ENCODE data around the gene CHIT1. TPM values are rescaled to one million over a fixed set of nuclear protein-coding genes. Genes with fewer than 3 reads are reported as not detected.

Gene CHIT1
- total and polyA plus RNA-seq, 7 donors, result 0.04 to 0.27 (median 0.09) TPM; not detected in 3

DNA sequence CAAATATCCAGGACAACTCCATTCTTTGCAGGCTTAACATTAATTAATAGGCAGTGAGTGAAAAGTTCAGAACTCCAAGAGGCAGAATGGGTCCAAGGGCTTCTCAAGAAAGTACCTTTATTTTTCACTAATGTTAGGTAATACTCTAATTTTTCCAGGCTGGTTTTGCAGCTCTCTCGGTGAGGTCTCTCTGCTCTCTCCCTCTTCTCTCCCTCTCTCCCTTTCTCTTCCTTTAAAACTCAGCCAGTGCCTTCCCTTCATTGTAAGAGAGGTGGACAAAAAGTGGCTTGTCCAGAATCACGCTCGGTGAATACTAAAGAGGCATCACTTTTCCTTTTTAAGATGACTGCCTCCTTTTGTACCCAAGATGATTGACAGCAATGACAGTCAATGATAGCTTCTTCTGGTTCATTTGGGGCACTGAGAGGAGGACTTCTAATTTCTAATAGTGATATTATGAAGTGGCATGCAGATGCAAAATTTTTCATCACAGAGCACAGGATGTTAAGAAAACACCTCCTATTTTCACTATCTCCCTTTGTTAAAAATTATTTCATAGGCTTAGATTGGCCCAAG, 41.7 kb downstream of the CHIT1 start:
- peaks cover 19% of the 10 kb centered on the region for H3K4me1 ChIP-seq
- WGBS, 3 donors, result 75 to 98% (median 86%) methylated on average over 3 of the region's 3 CpGs
- H3K36me3 ChIP-seq (ENCODE audit: insufficient read depth in 1 of 2, low read depth in 1 of 2), result no peaks in the 10 kb centered on the region
- DNase-seq, result no peak
- no peak for ATAC-seq
- no peak overlapping the region for H3K27ac ChIP-seq
- no peaks in the 10 kb centered on the region for H3K9me3 ChIP-seq
- H3K27me3 ChIP-seq (ENCODE audit: insufficient read depth in 3 of 3, low read length in 2 of 3), result no peaks in the 10 kb centered on the region
- intact Hi-C loops (cut with DNase I), result no loop called here
- no peak for TF ChIP-seq CTCF (IDR thresholded peaks at IDR 0.05)
- no peak overlapping the region for H3K4me3 ChIP-seq

- H3K36me3 ChIP-seq (ENCODE audit: insufficient read depth in 1 of 2, low read depth in 1 of 2), result no peaks in the 10 kb centered on the region
- no peak for TF ChIP-seq CTCF (IDR thresholded peaks at IDR 0.05)
- WGBS, 3 donors, result 53 to 62% (median 57%) methylated on average over 7 of the region's 7 CpGs
- H3K4me3 ChIP-seq, result no peak overlapping the region
- ATAC-seq, result peak in 1 of 4 donors; percentile 12
- no peaks in the 10 kb centered on the region for H3K27me3 ChIP-seq (ENCODE audit: insufficient read depth in 3 of 3, low read length in 2 of 3)
- no peak overlapping the region for H3K27ac ChIP-seq
- no peaks in the 10 kb centered on the region for H3K9me3 ChIP-seq
- intact Hi-C loops (cut with DNase I), result no loop called here
- DNase-seq, result no peak
- H3K4me1 ChIP-seq, result peaks cover 19% of the 10 kb centered on the region
These were observed 42.2 kb downstream of the CHIT1 start for GRCh38 chr1:203187304-203187685.

DNA sequence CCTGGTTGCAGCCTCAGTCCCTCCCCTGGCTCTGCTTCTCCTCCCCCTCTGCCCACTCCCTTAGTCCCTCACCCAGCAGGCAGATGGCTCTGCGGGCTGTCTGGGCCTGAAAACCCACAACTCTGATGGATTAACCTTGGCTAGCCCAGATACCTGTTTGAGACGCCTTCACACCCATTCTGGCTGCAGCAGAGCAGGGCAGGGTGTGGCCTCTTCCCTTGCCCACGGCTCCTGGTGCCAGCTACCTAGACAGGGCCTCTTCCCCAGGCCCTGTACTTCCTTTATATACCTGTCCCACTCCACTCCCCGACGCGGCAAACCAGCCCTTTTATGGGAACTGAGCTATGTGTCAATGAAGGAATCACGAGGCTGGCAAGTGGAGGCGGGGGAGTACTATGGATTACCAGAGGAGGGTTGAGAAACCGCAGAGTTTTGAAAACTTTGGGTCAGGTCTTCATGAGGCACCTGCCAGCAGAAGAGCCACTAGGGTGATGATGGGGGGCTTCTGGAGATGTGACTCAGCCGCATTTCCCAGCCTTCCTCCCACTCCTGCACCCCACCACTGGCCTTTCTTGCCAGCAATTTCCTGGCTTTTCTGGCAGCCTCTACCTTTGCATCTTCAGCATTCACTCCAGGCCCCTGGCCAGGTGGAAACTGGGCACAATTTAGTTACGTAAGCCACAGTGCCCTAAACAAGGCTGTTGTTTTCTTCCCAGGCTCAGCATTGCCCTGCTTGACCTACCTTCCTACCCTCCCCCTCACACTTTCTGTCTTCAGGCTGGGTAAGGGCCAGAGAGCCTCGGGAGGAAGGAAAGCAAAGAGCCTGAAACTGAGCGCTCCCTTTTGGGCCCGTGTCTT, 42.8 kb downstream of the CHIT1 start, which contains the start of gene CHI3L1:
TSS of gene CHI3L1 (minus strand) at position 259 of the 858 bp plus-strand sequence. CDS start at position 178, 81 bp downstream.
- no peaks in the 10 kb centered on the region for H3K27me3 ChIP-seq (ENCODE audit: insufficient read depth in 3 of 3, low read length in 2 of 3)
- H3K4me1 ChIP-seq, result peaks cover 19% of the 10 kb centered on the region
- DNase-seq (no peak), ATAC-seq (peak; percentile 52 to 70 (median 62))
- WGBS, 3 donors, result 44 to 51% (median 50%) methylated on average over 14 of the region's 14 CpGs
- peak within 1 kb of the TSS; percentile 2 for H3K4me3 ChIP-seq
- peak within 1 kb of the TSS; percentile 41 for H3K27ac ChIP-seq
- no peak for TF ChIP-seq CTCF (IDR thresholded peaks at IDR 0.05)
- intact Hi-C loops (cut with DNase I), result no loop called here
- no peaks in the 10 kb centered on the region for H3K9me3 ChIP-seq
- H3K36me3 ChIP-seq (ENCODE audit: insufficient read depth in 1 of 2, low read depth in 1 of 2), result no peaks in the 10 kb centered on the region

GRCh38 chr1:203186091-203186445, 43.4 kb downstream of the CHIT1 start:
- 89 to 93% (median 89%) methylated on average over 4 to 5 of the region's 5 CpGs for WGBS, 3 donors
- intact Hi-C loops (cut with DNase I), result no loop called here
- Histone ChIP-seq H3K4me3 (peak overlapping the region; percentile 2), H3K27ac (no peak overlapping the region), H3K27me3 (ENCODE audit: insufficient read depth in 3 of 3, low read length in 2 of 3) (no peaks in the 10 kb centered on the region), H3K4me1 (peaks cover 19% of the 10 kb centered on the region), H3K9me3 (no peaks in the 10 kb centered on the region), H3K36me3 (ENCODE audit: insufficient read depth in 1 of 2, low read depth in 1 of 2) (no peaks in the 10 kb centered on the region)
- TF ChIP-seq CTCF (IDR thresholded peaks at IDR 0.05), result no peak
- no peak for ATAC-seq
- DNase-seq, result no peak
